DOHH2 (cell line): ENCODE results near the gene PDZK1IP1.

ENCODE experiments used
- H3F3A ChIP-seq: fragments of 200-600 bp; sonication (generic), shearing (Covaris generic); 2 replicates; pipeline ENCODE4 v1.6.0; 2016; ENCODE audit warnings: antibody characterized with exemption, mild to moderate bottlenecking; ENCODE audit not compliant: control insufficient read depth, insufficient read depth
- H3K27ac ChIP-seq: fragments of 200-600 bp; sonication (generic); 2 replicates; pipeline ENCODE4 v1.5.1; 2014; ENCODE audit warnings: low read depth, mild to moderate bottlenecking, low read length, moderate library complexity
- H3K27me3 ChIP-seq: fragments of 200-600 bp; sonication (generic); 2 replicates; pipeline ENCODE4 v1.6.1; 2014; ENCODE audit warnings: mild to moderate bottlenecking, low read length, mixed read lengths; ENCODE audit not compliant: control insufficient read depth
- H3K36me3 ChIP-seq: fragments of 200-600 bp; sonication (generic); 2 replicates; pipeline ENCODE4 v1.6.1; 2014; ENCODE audit warnings: mild to moderate bottlenecking, low read length, moderate library complexity, mixed read lengths; ENCODE audit not compliant: control insufficient read depth
- H3K4me1 ChIP-seq: fragments of 200-600 bp; sonication (generic); 2 replicates; pipeline ENCODE4 v1.6.1; 2014; ENCODE audit warnings: mild to moderate bottlenecking, low read length, mixed read lengths; ENCODE audit not compliant: control insufficient read depth
- H3K4me2 ChIP-seq: fragments of 200-600 bp; sonication (generic); 2 replicates; pipeline ENCODE4 v1.6.0; 2014; ENCODE audit warnings: mild to moderate bottlenecking, low read length, moderate library complexity
- H3K4me3 ChIP-seq: fragments of 200-600 bp; sonication (generic); 2 replicates; pipeline ENCODE4 v1.5.1; 2014; ENCODE audit warnings: mild to moderate bottlenecking, low read length, mixed read lengths
- H3K79me2 ChIP-seq: fragments of 200-600 bp; sonication (generic); 2 replicates; pipeline ENCODE4 v1.6.1; 2014; ENCODE audit warnings: mild to moderate bottlenecking, low read length, mixed read lengths; ENCODE audit not compliant: control insufficient read depth
- H3K9me2 ChIP-seq: fragments of 200-600 bp; sonication (generic); replicated peaks from 2 replicates; pipeline ENCODE4 v1.6.1; 2014; ENCODE audit warnings: mild to moderate bottlenecking, low read length, mixed read lengths; ENCODE audit not compliant: control insufficient read depth
- H3K9me3 ChIP-seq: fragments of 200-600 bp; sonication (generic); 2 replicates; pipeline ENCODE4 v1.6.1; 2014; ENCODE audit warnings: antibody characterized with exemption, low read length, mixed read lengths; ENCODE audit not compliant: control insufficient read depth, insufficient read depth
- H4K20me1 ChIP-seq: fragments of 200-600 bp; sonication (generic); 2 replicates; pipeline ENCODE4 v1.6.0; 2014; ENCODE audit warnings: low read depth, mild to moderate bottlenecking, antibody characterized with exemption, low read length, moderate library complexity; ENCODE audit not compliant: control insufficient read depth, insufficient read depth
- CTCF ChIP-seq: fragments of 200-600 bp; sonication (generic); IDR thresholded peaks from one replicate; pipeline ENCODE4 v1.5.1; 2014; ENCODE audit warnings: antibody characterized with exemption, mild to moderate bottlenecking, low read depth, low read length; ENCODE audit not compliant: poor library complexity, severe bottlenecking
- EZH2phosphoT487 ChIP-seq: fragments of 200-600 bp; sonication (generic); IDR thresholded peaks from 2 replicates; pipeline ENCODE4 v1.6.1; 2017; ENCODE audit warnings: borderline replicate concordance, mild to moderate bottlenecking, antibody characterized with exemption, low read length, moderate library complexity, mixed read lengths

Gene PDZK1IP1

GRCh38 chr1:47216278-47217059, 26.6 kb upstream of the PDZK1IP1 start:
- no peaks in the 10 kb centered on the region for H3K79me2 ChIP-seq
- TF ChIP-seq EZH2phosphoT487: no peak
- TF ChIP-seq CTCF: no peak
- no peak overlapping the region for H3K4me2 ChIP-seq
- H3K4me1 ChIP-seq: peaks cover 10% of the 10 kb centered on the region
- H3K36me3 ChIP-seq: no peaks in the 10 kb centered on the region
- H3K9me3 ChIP-seq: no peaks in the 10 kb centered on the region
- no peak overlapping the region for H3K4me3 ChIP-seq
- no peak overlapping the region for H3K27ac ChIP-seq
- H4K20me1 ChIP-seq: no peaks in the 10 kb centered on the region
- H3K9me2 ChIP-seq: no peaks in the 10 kb centered on the region
- H3F3A ChIP-seq: no peaks in the 10 kb centered on the region
- no peaks in the 10 kb centered on the region for H3K27me3 ChIP-seq

- Histone ChIP-seq H3K4me1 (peaks cover 13% of the 10 kb centered on the region), H3K27ac (no peak overlapping the region), H3K27me3 (no peaks in the 10 kb centered on the region), H3K79me2 (no peaks in the 10 kb centered on the region), H3K9me3 (no peaks in the 10 kb centered on the region), H3K36me3 (no peaks in the 10 kb centered on the region), H3F3A (no peaks in the 10 kb centered on the region), H4K20me1 (no peaks in the 10 kb centered on the region), H3K9me2 (no peaks in the 10 kb centered on the region), H3K4me2 (no peak overlapping the region), H3K4me3 (no peak overlapping the region)
- TF ChIP-seq CTCF: no peak
- TF ChIP-seq EZH2phosphoT487: no peak
These were observed 25.9 kb upstream of the PDZK1IP1 start for GRCh38 chr1:47215713-47216112.

DNA sequence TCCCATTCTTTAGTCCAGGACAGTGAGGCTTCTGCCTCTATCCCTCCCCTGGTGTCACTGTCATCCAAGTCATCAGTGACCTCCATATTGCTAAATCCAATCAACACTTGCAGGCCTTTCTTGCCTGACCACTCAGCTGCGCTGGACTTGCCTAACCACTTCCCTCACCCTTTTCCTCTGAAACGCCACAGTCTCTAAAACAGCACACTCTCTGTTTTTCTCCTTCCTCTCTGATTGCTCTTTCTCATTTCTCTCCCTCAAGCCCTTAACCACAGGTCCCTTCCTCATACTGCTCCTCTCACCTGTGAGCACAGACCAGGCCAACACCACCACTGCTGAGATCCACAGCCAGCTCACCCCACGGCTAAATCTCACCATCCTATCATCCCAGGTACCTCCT, 24.7 kb upstream of the PDZK1IP1 start:
- Histone ChIP-seq H3K27me3 (no peaks in the 10 kb centered on the region), H4K20me1 (no peaks in the 10 kb centered on the region), H3K27ac (no peak overlapping the region), H3K9me3 (no peaks in the 10 kb centered on the region), H3F3A (no peaks in the 10 kb centered on the region), H3K79me2 (no peaks in the 10 kb centered on the region), H3K9me2 (no peaks in the 10 kb centered on the region), H3K36me3 (no peaks in the 10 kb centered on the region), H3K4me2 (no peak overlapping the region), H3K4me1 (peaks cover 13% of the 10 kb centered on the region), H3K4me3 (no peak overlapping the region)
- TF ChIP-seq EZH2phosphoT487 (no peak), CTCF (no peak)
